Right cardiac atrium (tissue), 5 donors: ENCODE results near the gene SPCS2. TPM values are rescaled to one million over a fixed set of nuclear protein-coding genes. Genes with fewer than 3 reads are reported as not detected.
"Not testable (repeated sequence)": the region's sequence is repeated elsewhere in the genome, so short reads cannot be mapped to it uniquely, and the experiment has no call there.

Experiments used
- ATAC-seq, 2 donors: fragments of 200-7000 bp; cut with Tn5 transposase; one replicate each; pipeline versions ENCODE4 v1.8.0 to v1.9.1; 2020; ENCODE audit warnings: moderate library complexity in 2 of 2, mild to moderate bottlenecking in 1 of 2
- DNase-seq, 3 donors: peaks; one replicate each; pipeline ENCODE4 v3.0.0-alpha.2; 2020
- H3K27ac ChIP-seq: one replicate; pipeline ENCODE4 v1.5.1; 2013; ENCODE audit warnings: mild to moderate bottlenecking, low read length, control low read depth, moderate library complexity
- H3K27me3 ChIP-seq: one replicate; pipeline ENCODE4 v1.6.1; 2013; ENCODE audit not compliant: control insufficient read depth, insufficient read depth
- H3K4me1 ChIP-seq: one replicate; pipeline ENCODE4 v1.6.1; 2013; ENCODE audit warnings: low read length; ENCODE audit not compliant: control insufficient read depth, insufficient read depth
- H3K4me3 ChIP-seq: one replicate; pipeline ENCODE4 v1.5.1; 2013; ENCODE audit warnings: low read length, control low read depth
- H3K9me3 ChIP-seq: one replicate; pipeline ENCODE4 v1.6.1; 2013; ENCODE audit warnings: low read length; ENCODE audit not compliant: control insufficient read depth
- WGBS: extraction: QIAGEN DNeasy Blood & Tissue Kit; methylation state at CpG from one replicate; pipeline ENCODE4 v1.1.7; 2013; 5-methylcytosine and 5-hydroxymethylcytosine counted together
- intact Hi-C, 4 donors: fragments of 100-400 bp; cut with DNase I; formaldehyde crosslinking; loops; one replicate each; pipeline versions ENCODE4 v1.11.0 to v1.14.0; 2022 to 2023
- polyA plus RNA-seq: library from polyadenylated mRNA; stranded (reverse); fragments of 200-250 nt; gene quantifications from one replicate; pipeline ENCODE4 v1.2.3, GENCODE V29; 2013
- total RNA-seq, 4 donors: library from RNA; stranded (reverse); fragmentation: NEBNext Ultra II Directional; extraction: Animal tissue kit (Norgen Biotek cat#: 25700); gene quantifications; one replicate each; pipeline ENCODE4 v1.2.1, GENCODE V29; 2021
- donor health status: healthy with polysubstance abuse.
- donor health status: DM: no; HTN: yes; CAD: no.
- donor health status: DM: no; HTN: no; CAD: no.
- donor health status: DM: no; HTN: yes; CAD: no; lungs with severe emphysema.
- donor health status: DM: yes; HTN: yes; CAD: no.

Gene SPCS2
- total and polyA plus RNA-seq, 5 donors = 91.5 to 127 (median 125) TPM

DNA sequence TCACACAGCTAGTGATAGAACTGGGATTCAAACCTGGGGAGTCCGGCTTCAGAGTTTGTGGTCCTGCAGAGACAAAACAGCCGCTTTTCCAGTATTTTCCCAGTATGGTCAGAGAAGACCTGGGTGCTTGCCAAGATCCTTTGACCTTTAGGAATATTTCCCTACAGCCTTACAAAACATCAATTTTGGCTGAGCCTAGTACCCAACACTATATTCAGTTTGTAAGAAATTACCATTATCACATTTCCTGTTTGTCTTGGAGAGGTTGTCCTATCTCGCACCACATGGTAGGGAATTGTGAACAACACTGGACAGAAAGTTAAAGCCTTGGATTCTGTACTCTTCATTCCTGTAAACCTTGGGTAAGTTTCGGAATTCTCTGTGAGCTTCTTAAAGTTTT lies 29.0 kb downstream of the SPCS2 start:
- no peak for DNase-seq
- peak; percentile 90 for ATAC-seq
- no peak overlapping the region for H3K27ac ChIP-seq

GRCh38 chr11:74980634-74981033 lies 31.6 kb downstream of the SPCS2 start:
- peaks cover 3% of the 10 kb centered on the region for H3K4me1 ChIP-seq
- H3K27me3 ChIP-seq = no peaks in the 10 kb centered on the region
- WGBS = 90% methylated on average over 2 of the region's 2 CpGs
- H3K4me3 ChIP-seq = no peak overlapping the region
- DNase-seq (no peak), ATAC-seq (no peak)
- no peak overlapping the region for H3K27ac ChIP-seq
- intact Hi-C loops = no loop called here
- no peaks in the 10 kb centered on the region for H3K9me3 ChIP-seq

More for the DNA sequence above, 29.0 kb downstream of the SPCS2 start:
- Histone ChIP-seq H3K4me1 (no peaks in the 10 kb centered on the region), H3K4me3 (no peak overlapping the region), H3K27me3 (no peaks in the 10 kb centered on the region), H3K9me3 (no peaks in the 10 kb centered on the region)
- intact Hi-C loops = no loop called here
- 58% methylated on average over 4 of the region's 4 CpGs for WGBS

DNA sequence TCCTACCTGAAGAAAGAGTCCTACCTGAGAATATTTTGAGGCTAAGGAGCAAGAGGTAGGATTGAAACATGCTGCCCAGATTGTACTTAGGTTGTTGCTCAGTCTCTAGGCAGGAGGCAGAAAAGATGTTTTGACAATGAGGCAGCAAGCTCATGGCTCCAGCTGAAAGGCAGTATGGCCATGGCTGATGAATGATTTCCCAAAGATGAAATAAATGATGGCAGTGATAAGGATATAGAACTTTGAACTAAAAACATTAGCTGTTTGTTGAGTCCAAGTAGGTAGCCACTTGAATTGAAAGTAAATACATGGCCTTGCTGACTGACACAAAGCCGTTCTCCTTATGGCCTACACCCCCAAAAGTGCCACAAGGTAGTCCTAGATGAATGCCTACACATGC lies 32.8 kb downstream of the SPCS2 start:
- intact Hi-C loops = no loop called here
- Histone ChIP-seq H3K4me1 (peaks cover 3% of the 10 kb centered on the region), H3K4me3 (no peak overlapping the region), H3K27ac (no peak overlapping the region), H3K27me3 (no peaks in the 10 kb centered on the region), H3K9me3 (no peaks in the 10 kb centered on the region)
- DNase-seq = no peak
- 96% methylated on average over 1 of the region's 1 CpG for WGBS
- no peak for ATAC-seq

GRCh38 chr11:74984070-74984469 lies 35.0 kb downstream of the SPCS2 start:
- intact Hi-C loops = no loop called here
- 92% methylated on average over 3 of the region's 3 CpGs for WGBS
- no peak for ATAC-seq

DNA sequence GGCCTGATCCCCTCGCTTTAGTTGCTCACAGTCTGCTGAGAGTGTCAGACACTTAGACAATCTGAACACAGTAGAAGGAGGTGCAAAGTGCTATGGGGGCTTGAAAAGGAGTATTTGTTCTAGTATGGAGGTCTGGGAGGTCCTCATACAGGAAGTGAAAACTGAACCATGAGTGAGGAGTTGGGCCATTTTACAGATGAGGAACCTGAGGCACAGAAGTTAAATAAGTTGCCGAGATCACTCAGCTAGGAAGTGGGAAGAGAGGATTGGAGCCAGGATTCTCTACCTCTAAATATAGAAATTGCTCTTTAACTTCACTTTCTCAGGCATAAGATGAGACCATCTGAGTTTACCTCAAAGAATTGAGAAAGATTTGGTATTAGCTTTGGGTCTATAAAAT lies 35.7 kb downstream of the SPCS2 start:
- no peak for DNase-seq
- no peak for ATAC-seq

More at GRCh38 chr11:74984070-74984469, 35.0 kb downstream of the SPCS2 start:
- Histone ChIP-seq H3K27me3 (no peaks in the 10 kb centered on the region), H3K4me3 (no peak overlapping the region), H3K9me3 (no peaks in the 10 kb centered on the region), H3K27ac (no peak overlapping the region), H3K4me1 (peaks cover 3% of the 10 kb centered on the region)
- no peak for DNase-seq

GRCh38 chr11:74988541-74989259 lies 39.6 kb downstream of the SPCS2 start, which contains the start of gene NEU3:
NEU3 (plus strand) TSS chr11:74988933; CDS start chr11:74989061, 128 bp downstream.
- intact Hi-C loops = no loop called here
- H3K4me1 ChIP-seq = no peaks in the 10 kb centered on the region
- H3K4me3 ChIP-seq = peak within 1 kb of the TSS; percentile 82
- DNase-seq = peak; percentile 83 to 91 (median 91)
- H3K27ac ChIP-seq = peak within 1 kb of the TSS; percentile 54
- under 1% methylated on average over 46 of the region's 46 CpGs for WGBS
- peak; percentile 97 to 99 for ATAC-seq
- no peaks in the 10 kb centered on the region for H3K27me3 ChIP-seq
- no peaks in the 10 kb centered on the region for H3K9me3 ChIP-seq

More for the DNA sequence above, 35.7 kb downstream of the SPCS2 start:
- Histone ChIP-seq H3K27ac (no peak overlapping the region), H3K9me3 (no peaks in the 10 kb centered on the region), H3K27me3 (no peaks in the 10 kb centered on the region), H3K4me1 (peaks cover 3% of the 10 kb centered on the region), H3K4me3 (no peak overlapping the region)
- 87% methylated on average over 2 of the region's 2 CpGs for WGBS
- intact Hi-C loops = no loop called here

GRCh38 chr11:74989260-74989638 lies 40.2 kb downstream of the SPCS2 start:
- Histone ChIP-seq H3K27ac (no peak overlapping the region), H3K9me3 (no peaks in the 10 kb centered on the region), H3K4me3 (peak overlapping the region; percentile 82), H3K4me1 (no peaks in the 10 kb centered on the region), H3K27me3 (no peaks in the 10 kb centered on the region)
- ATAC-seq (no peak), DNase-seq (no peak)
- intact Hi-C loops = no loop called here
- 5% methylated on average over 8 of the region's 8 CpGs for whole genome bisulfite sequencing

DNA sequence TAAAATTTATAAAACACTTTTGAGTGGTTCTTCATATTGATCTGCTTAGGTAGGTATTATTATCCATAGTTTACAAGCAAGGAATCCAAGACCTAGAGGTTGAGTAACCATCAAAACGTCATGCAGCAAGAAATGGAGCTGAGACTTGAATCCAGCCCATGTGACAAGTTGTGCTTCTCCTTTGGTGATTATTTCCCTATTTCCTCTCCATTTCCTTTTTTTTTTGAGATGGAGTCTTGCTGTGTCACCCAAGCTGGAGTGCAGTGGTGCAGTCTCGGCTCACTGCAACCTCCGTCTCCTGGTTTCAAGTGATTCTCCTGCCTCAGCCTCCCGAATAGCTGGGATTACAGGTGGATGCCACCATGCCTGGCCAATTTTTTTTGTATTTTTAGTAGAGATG lies 41.1 kb downstream of the SPCS2 start:
- DNase-seq, H3K27ac ChIP-seq, H3K4me1 ChIP-seq, H3K9me3 ChIP-seq, H3K27me3 ChIP-seq, ATAC-seq, H3K4me3 ChIP-seq, intact Hi-C loops: not testable (repeated sequence)
- 88% methylated on average over 4 of the region's 4 CpGs for WGBS

DNA sequence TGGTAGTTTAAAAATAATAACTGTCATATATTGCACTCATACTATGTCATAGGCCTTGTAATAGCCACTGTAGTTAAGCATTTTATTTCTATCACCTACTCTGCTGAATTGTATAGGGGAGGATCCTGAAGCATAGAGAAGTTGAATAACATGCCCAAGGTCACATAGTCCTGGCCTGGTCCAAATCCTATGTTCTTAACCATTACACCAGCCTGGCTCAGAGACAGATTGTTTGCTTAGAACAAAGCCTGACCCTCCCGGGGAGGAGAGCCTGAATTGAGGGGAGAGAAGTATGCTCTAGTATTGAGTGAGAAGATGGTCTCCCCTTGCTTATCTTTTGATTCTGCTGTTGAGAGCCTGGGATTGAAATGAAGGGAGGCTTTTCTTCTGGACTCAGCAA lies 41.9 kb downstream of the SPCS2 start:
- ATAC-seq (no peak), DNase-seq (no peak)
- intact Hi-C loops = no loop called here
- H3K27ac ChIP-seq = no peak overlapping the region
- WGBS = 73% methylated on average over 1 of the region's 1 CpG
- H3K4me3 ChIP-seq = no peak overlapping the region
- no peaks in the 10 kb centered on the region for H3K9me3 ChIP-seq
- H3K27me3 ChIP-seq = no peaks in the 10 kb centered on the region
- H3K4me1 ChIP-seq = no peaks in the 10 kb centered on the region

DNA sequence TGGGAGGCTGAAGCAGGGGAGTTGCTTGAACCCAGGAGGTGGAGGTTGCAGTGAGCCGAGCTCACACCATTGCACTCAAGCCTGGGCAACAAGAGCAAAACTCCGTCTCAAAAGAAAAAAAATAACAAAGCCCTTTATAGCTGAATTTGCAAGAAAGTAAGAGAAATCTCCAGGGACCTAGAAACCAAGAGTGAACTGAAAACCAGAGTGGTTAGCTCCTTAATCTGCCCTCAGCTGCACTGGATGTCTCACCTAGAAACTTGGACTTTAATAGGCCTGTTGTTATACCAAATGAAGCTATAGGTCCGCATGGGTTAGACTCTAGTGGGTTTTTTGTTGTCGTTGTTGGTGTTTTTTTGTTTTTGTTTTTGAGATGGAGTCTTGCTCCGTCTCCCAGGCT lies 43.8 kb downstream of the SPCS2 start:
- H3K27ac ChIP-seq = no peak overlapping the region
- no peaks in the 10 kb centered on the region for H3K4me1 ChIP-seq
- H3K9me3 ChIP-seq = no peaks in the 10 kb centered on the region
- intact Hi-C loops = no loop called here
- no peak overlapping the region for H3K4me3 ChIP-seq
- ATAC-seq (no peak), DNase-seq (no peak)
- H3K27me3 ChIP-seq = no peaks in the 10 kb centered on the region
- WGBS = 95% methylated on average over 5 of the region's 5 CpGs

DNA sequence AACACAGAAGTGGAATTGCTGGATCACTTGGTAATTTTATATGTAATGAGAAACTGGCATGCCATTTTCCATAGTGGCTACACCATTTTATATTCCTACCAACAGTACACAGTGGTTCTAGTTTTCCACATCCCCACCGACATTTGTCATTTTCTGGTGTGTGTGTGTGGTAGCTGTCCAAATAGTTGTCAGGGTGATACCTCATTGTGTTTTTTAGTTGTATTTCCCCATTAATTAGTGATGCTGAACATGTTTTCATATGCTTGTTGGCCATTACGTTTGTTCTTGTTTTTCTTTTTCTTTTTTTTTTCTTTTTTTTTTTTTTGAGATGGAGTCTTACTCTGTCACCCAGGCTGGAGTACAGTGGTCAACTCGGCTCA lies 51.9 kb downstream of the SPCS2 start:
- DNase-seq (no peak), ATAC-seq (no peak)
- Histone ChIP-seq H3K27ac (no peak overlapping the region), H3K4me1 (no peaks in the 10 kb centered on the region), H3K27me3 (no peaks in the 10 kb centered on the region), H3K9me3 (no peaks in the 10 kb centered on the region), H3K4me3 (no peak overlapping the region)
- intact Hi-C loops = no loop called here
- 92% methylated on average over 3 of the region's 3 CpGs for WGBS

- no peaks in the 10 kb centered on the region for H3K4me1 ChIP-seq
- DNase-seq (no peak), ATAC-seq (no peak)
- H3K9me3 ChIP-seq = no peaks in the 10 kb centered on the region
- H3K27me3 ChIP-seq = no peaks in the 10 kb centered on the region
- 88% methylated on average over 3 of the region's 3 CpGs for WGBS
- H3K27ac ChIP-seq = no peak overlapping the region
- intact Hi-C loops = no loop called here
- no peak overlapping the region for H3K4me3 ChIP-seq
These were observed 52.6 kb downstream of the SPCS2 start for GRCh38 chr11:75001686-75002085.
